MM.1S (cell line): Measurements from ENCODE around the gene APOBEC3B.

Experiments used
- DNase-seq: peaks from one replicate; pipeline ENCODE4 v3.0.0-alpha.2; 2015
- H2AFZ ChIP-seq: fragments of 300-600 bp; sonication (generic); 2 replicates; pipeline ENCODE4 v1.6.0; 2016; ENCODE audit warnings: antibody characterized with exemption, low read length
- H3F3A ChIP-seq: fragments of 300-600 bp; sonication (generic); 2 replicates; pipeline ENCODE4 v1.6.1; 2016; ENCODE audit warnings: mild to moderate bottlenecking, antibody characterized with exemption, low read length, moderate library complexity, mixed read lengths; ENCODE audit not compliant: insufficient read depth
- H3K27ac ChIP-seq: fragments of 300-600 bp; sonication (generic); 2 replicates; pipeline ENCODE4 v1.5.1; 2016; ENCODE audit warnings: mild to moderate bottlenecking, low read length
- H3K27me3 ChIP-seq: fragments of 300-600 bp; sonication (generic); replicated peaks from 2 replicates; pipeline ENCODE4 v1.6.0; 2016; ENCODE audit warnings: low read length; ENCODE audit not compliant: insufficient read depth
- H3K36me3 ChIP-seq: fragments of 300-600 bp; sonication (generic); replicated peaks from 2 replicates; pipeline ENCODE4 v1.6.1; 2016; ENCODE audit warnings: mild to moderate bottlenecking, low read length, mixed read lengths; ENCODE audit not compliant: insufficient read depth
- H3K4me1 ChIP-seq: fragments of 300-600 bp; sonication (generic); 2 replicates; pipeline ENCODE4 v1.6.1; 2016; ENCODE audit warnings: low read length, mixed read lengths
- H3K4me2 ChIP-seq: fragments of 300-600 bp; sonication (generic); 2 replicates; pipeline ENCODE4 v1.6.0; 2016; ENCODE audit warnings: low read depth, low read length
- H3K4me3 ChIP-seq: fragments of 300-600 bp; sonication (generic); 2 replicates; pipeline ENCODE4 v1.5.1; 2016; ENCODE audit warnings: low read length, mixed read lengths
- H3K79me2 ChIP-seq: fragments of 300-600 bp; sonication (generic); 2 replicates; pipeline ENCODE4 v1.6.1; 2016; ENCODE audit warnings: mixed run types, low read length, mixed read lengths
- H3K9ac ChIP-seq: fragments of 300-600 bp; sonication (generic); 2 replicates; pipeline ENCODE4 v1.6.1; 2016; ENCODE audit warnings: low read length, mixed read lengths
- H3K9me2 ChIP-seq: fragments of 300-600 bp; sonication (generic); replicated peaks from 2 replicates; pipeline ENCODE4 v1.6.1; 2016; ENCODE audit warnings: mild to moderate bottlenecking, low read length, mixed read lengths; ENCODE audit not compliant: insufficient read depth
- H3K9me3 ChIP-seq: fragments of 300-600 bp; sonication (generic); replicated peaks from 2 replicates; pipeline ENCODE4 v1.6.1; 2016; ENCODE audit warnings: mild to moderate bottlenecking, low read length, mixed read lengths; ENCODE audit not compliant: insufficient read depth
- H4K20me1 ChIP-seq: fragments of 300-600 bp; sonication (generic); 2 replicates; pipeline ENCODE4 v1.6.1; 2016; ENCODE audit warnings: mild to moderate bottlenecking, low read length, moderate library complexity, mixed read lengths; ENCODE audit not compliant: insufficient read depth
- CTCF ChIP-seq: fragments of 300-600 bp; sonication (generic); IDR thresholded peaks from 2 replicates; pipeline ENCODE4 v1.5.1; 2016; ENCODE audit warnings: antibody characterized with exemption, low read length, mixed read lengths
- EZH2 ChIP-seq: fragments of 300-600 bp; sonication (generic); optimal IDR thresholded peaks from 2 replicates; pipeline ENCODE3; 2017; ENCODE audit warnings: low read depth, mild to moderate bottlenecking, antibody characterized with exemption, low read length, mixed read lengths
- EZH2phosphoT487 ChIP-seq: fragments of 300-600 bp; sonication (generic); IDR thresholded peaks from 2 replicates; pipeline ENCODE4 v1.6.1; 2018; ENCODE audit warnings: antibody characterized with exemption, low read length

Gene APOBEC3B

DNA sequence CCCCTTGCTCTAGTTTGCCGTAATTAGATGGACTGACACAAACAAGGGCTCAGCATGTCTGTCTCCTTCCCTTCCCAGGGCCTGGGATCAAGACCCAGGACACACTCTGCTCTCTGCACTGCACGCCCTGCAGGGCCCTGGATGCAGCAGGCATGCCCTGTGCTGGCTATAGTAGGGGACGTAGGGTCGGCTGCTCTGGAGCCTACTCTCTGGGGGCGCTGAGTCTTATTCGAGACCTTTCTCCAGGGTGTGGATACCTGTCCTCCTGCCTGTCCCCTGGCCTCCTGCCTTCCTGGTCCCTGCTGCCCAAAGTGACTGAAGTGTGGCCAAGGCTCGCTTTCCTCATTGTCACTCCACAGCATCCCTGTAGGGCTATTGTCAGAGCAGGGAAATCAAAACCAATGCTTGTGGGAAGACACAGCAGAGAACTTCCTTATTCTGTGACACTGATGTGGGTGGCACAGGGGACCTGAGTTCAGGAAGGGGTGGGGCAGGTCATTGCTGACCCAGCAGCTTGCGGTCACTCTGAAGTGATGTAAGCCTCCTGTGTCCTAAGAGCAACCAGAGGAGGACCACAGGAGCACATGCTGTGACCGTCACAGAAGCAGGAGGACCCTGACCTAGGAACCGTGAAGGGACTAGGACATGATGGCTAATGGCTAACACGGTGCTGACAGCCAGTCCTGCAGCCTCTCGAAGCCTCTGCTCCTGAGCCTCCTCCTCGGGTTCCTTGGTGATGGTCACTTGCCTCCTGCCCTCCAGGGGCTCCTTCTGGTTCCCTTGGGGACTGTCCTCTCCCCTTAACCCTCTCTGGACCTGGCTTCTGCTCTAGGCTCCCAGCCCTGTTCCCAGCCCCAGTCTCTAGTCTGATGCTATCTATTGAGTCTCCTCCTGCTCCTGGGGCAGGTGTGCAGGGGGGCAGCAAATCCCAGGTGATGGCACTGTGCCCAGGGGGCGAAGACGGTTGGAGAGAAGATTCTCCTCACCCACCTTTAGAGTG, 14.4 kb upstream of the APOBEC3B start:
- Histone ChIP-seq H3K4me1 (peaks cover 22% of the 10 kb centered on the region), H3K9me3 (no peaks in the 10 kb centered on the region), H3K36me3 (no peaks in the 10 kb centered on the region), H3K9ac (peak overlapping the region; percentile 31), H3K9me2 (no peaks in the 10 kb centered on the region), H3K4me2 (peak overlapping the region; percentile 57), H3K4me3 (no peak overlapping the region), H4K20me1 (no peaks in the 10 kb centered on the region), H3K27me3 (no peaks in the 10 kb centered on the region), H3F3A (no peaks in the 10 kb centered on the region), H3K27ac (peak overlapping the region; percentile 56), H3K79me2 (no peaks in the 10 kb centered on the region), H2AFZ (peak overlapping the region; percentile 52)
- DNase-seq = peak; percentile 83
- TF ChIP-seq EZH2phosphoT487 (no peak), CTCF (no peak), EZH2 (no peak)

DNA sequence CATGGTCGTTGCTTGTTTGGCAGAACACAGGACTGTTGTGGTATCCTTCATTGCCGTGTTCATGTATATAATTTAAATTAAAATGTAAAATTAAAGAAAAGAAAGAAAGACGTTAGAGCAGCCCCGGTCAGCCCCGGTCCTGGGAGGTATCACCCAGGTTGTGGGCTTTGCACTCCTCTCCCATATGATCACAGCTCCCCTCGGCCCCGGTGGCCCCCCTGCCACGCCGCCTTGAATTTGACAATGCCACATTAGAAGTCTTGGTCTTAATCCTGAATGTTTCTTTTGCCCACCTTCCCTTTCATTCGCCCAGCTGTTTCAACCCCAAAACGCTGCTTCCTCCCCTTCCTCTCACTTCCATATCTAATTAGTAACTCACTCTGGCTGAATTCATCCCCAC, 13.3 kb upstream of the APOBEC3B start:
- no peak for TF ChIP-seq CTCF
- no peak for TF ChIP-seq EZH2phosphoT487
- TF ChIP-seq EZH2 = no peak
- H3K9ac ChIP-seq = no peak overlapping the region
- no peaks in the 10 kb centered on the region for H3K27me3 ChIP-seq

DNA sequence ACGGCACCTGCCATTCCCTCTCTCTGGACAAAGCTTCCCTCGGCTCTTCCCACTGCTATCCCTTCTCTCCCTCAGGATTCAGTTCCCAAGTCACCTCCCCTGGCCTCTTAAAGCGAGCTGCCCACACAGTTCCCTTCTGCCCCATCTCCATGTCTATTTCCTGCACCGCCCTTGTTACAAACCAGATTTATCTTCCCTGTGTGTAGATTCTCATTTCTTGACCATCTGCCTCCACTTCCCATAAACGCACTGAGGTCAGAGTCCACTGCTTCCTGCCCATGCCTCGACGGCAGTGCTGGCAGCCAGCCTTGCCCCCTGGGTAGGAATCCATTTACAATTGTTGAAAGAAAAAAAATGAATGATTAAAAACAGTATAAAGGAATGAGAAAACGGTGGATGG, 11.6 kb upstream of the APOBEC3B start:
- Histone ChIP-seq H3K4me2 (no peak overlapping the region), H3K4me1 (peaks cover 22% of the 10 kb centered on the region), H4K20me1 (no peaks in the 10 kb centered on the region), H3K4me3 (no peak overlapping the region), H3K9ac (no peak overlapping the region), H3F3A (no peaks in the 10 kb centered on the region), H3K36me3 (no peaks in the 10 kb centered on the region), H3K9me2 (no peaks in the 10 kb centered on the region), H2AFZ (no peak overlapping the region), H3K79me2 (no peaks in the 10 kb centered on the region), H3K9me3 (no peaks in the 10 kb centered on the region), H3K27me3 (no peaks in the 10 kb centered on the region), H3K27ac (no peak overlapping the region)
- TF ChIP-seq EZH2 = no peak
- TF ChIP-seq EZH2phosphoT487 = no peak
- TF ChIP-seq CTCF = no peak
- no peak for DNase-seq

More for the DNA sequence above, 13.3 kb upstream of the APOBEC3B start:
- Histone ChIP-seq H3K4me1 (peaks cover 22% of the 10 kb centered on the region), H4K20me1 (no peaks in the 10 kb centered on the region), H3K4me2 (no peak overlapping the region), H3K4me3 (no peak overlapping the region), H2AFZ (no peak overlapping the region), H3K36me3 (no peaks in the 10 kb centered on the region), H3K79me2 (no peaks in the 10 kb centered on the region), H3K27ac (no peak overlapping the region), H3F3A (no peaks in the 10 kb centered on the region), H3K9me3 (no peaks in the 10 kb centered on the region), H3K9me2 (no peaks in the 10 kb centered on the region)
- no peak for DNase-seq
